SU-DHL-6 (cell line): ENCODE results near the gene ADAT1.

ENCODE experiments used
- EZH2phosphoT487 ChIP-seq: fragments of 200-600 bp; sonication (generic), shearing (Covaris generic); conservative IDR thresholded peaks from 2 replicates; pipeline ENCODE4 v1.6.1; 2018; ENCODE audit warnings: mild to moderate bottlenecking, antibody characterized with exemption, low read length, moderate library complexity, mixed read lengths
- TF ChIP-seq, protein P1 (sequence below): fragments of 200-600 bp; sonication (generic); IDR thresholded peaks from one replicate; pipeline ENCODE4 v1.5.1; 2017; ENCODE audit warnings: antibody characterized with exemption, mild to moderate bottlenecking, low read length, moderate library complexity; ENCODE audit not compliant: insufficient read depth, poor library complexity, severe bottlenecking

DNA sequence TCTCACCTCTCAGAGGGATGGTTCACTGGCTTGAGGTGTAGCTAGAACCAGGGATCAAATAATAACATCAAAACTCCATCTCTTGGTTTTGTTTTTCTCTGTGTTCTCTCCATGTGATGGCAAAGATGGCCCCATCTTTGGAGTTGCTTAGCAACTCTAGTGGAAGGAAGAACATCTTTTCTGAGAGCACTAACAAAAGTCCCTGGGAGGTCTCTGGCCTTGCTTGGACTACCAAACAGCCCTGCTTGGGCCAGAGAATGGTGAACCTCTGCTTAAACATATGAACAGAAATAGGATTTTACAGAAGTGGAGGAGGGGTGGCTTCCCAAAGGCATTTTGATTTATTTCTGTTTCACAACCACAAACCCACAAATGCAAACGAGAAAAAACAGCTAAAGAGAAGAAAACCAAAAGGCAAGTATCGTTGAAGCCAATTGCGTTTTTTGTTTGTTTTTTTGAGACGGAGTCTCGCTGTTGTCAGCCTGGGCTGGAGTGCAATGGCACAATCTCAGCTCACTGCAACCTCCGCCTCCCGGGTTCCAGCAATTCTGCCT, 43.7 kb downstream of the ADAT1 start:
- TF ChIP-seq, protein P1, sequence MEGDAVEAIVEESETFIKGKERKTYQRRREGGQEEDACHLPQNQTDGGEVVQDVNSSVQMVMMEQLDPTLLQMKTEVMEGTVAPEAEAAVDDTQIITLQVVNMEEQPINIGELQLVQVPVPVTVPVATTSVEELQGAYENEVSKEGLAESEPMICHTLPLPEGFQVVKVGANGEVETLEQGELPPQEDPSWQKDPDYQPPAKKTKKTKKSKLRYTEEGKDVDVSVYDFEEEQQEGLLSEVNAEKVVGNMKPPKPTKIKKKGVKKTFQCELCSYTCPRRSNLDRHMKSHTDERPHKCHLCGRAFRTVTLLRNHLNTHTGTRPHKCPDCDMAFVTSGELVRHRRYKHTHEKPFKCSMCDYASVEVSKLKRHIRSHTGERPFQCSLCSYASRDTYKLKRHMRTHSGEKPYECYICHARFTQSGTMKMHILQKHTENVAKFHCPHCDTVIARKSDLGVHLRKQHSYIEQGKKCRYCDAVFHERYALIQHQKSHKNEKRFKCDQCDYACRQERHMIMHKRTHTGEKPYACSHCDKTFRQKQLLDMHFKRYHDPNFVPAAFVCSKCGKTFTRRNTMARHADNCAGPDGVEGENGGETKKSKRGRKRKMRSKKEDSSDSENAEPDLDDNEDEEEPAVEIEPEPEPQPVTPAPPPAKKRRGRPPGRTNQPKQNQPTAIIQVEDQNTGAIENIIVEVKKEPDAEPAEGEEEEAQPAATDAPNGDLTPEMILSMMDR, result no peak
- TF ChIP-seq EZH2phosphoT487, result no peak
